ENCODE measurements around the gene TXNDC15. TPM values are rescaled to one million over a fixed set of nuclear protein-coding genes. Genes with fewer than 3 reads are reported as not detected.
"Not testable (repeated sequence)": the region's sequence is repeated elsewhere in the genome, so short reads cannot be mapped to it uniquely, and the experiment has no call there.

Gene TXNDC15
- total RNA-seq = 112 TPM

GRCh38 chr5:134873987-134874830 is at the start of gene TXNDC15:
TXNDC15 (plus strand) TSS chr5:134874371; CDS start chr5:134874428, 57 bp downstream.
- peak; percentile 77 for DNase-seq

GRCh38 chr5:134824681-134825080 is 49.5 kb upstream of the TXNDC15 start:
- no peak for DNase-seq

GRCh38 chr5:134825212-134825611 is 49.0 kb upstream of the TXNDC15 start:
- DNase-seq = no peak

GRCh38 chr5:134833340-134834032 is 40.7 kb upstream of the TXNDC15 start:
- DNase-seq = no peak

DNA sequence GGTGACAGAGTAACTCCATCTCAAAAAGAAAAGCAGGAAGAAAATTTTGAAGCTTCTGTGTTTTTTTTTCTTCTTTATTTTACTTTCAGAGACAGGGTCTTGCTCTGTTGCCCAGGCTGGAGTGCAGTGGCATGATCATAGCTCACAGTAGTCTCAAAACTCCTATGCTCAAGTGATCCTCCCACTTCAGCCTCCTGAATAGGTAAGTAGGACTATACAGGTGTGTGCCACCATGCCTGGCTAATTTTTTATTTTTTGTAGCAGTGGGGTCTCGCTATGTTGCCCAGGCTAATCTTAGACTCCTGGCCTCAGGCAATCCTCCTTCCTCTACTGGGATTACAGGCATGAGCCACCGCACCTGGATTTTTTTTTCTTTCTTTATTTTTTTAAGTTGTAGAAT is 38.5 kb upstream of the TXNDC15 start:
- DNase-seq = no peak

DNA sequence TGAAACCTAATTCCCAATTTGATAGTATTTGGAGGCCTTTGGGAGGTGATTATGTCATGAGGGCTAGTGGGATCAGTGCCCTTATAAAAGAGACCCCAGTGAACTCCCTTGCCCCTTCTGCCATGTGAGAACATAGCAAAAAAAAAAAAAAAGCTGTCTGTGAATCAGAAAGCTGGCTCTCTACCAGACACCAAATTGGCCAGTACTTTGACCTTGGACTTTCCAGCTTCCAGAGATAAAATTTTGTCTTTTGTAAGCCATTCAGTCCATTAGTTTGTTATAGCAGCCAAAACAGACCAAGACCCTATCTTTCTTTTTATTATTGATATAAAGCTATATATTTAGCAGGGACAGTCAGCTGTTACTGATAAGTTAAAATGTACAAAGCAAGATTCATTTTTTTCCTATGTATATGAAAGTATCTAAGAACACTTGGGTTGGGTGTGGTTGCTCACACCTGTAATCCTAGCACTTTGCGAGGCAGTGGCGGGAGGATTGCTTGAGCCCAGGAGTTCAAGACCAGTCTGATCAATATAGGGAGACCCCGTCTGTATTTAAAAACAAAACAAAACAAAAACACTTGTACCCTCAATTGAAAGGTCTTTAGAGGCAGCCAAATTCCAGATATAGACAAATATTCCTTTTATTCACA is 36.5 kb upstream of the TXNDC15 start:
- DNase-seq = no peak

DNA sequence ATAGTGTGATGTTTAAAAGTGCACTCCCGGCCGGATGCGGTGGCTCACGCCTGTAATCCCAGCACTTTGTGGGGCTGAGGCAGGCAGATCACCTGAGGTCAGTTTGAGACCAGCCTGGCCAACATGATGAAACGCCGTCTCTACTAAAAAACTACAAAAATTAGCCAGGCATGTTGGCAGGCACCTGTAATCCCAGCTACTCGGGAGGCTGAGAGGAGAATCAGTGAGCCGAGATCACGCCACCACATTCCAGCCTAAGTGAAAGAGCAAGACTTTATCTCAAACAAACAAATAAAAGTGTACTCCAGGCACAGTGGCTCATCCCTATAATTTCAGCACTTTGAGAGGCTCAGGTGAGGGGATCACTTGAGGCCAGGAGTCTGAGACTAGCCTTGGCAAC is 35.8 kb upstream of the TXNDC15 start:
- DNase-seq = not testable (repeated sequence)

DNA sequence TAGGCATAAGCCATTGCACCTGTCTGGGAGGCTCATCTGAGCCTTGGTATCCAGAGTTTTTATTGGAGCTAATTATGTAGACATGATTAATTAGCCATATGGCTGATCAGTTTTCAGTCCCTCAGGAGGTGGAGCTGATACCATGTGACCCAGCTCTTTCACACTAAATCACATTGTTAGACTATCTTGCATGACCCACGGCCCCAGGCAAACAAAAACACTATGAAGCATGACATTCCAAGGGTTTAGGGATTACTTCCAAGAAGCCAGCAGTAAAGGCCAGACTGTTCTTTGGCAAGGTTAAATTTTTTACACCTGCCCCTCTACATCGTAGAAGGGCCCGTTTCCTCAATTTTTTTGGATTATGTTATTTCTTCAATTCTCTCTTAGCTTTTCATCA is 33.4 kb upstream of the TXNDC15 start:
- DNase-seq = no peak

DNA sequence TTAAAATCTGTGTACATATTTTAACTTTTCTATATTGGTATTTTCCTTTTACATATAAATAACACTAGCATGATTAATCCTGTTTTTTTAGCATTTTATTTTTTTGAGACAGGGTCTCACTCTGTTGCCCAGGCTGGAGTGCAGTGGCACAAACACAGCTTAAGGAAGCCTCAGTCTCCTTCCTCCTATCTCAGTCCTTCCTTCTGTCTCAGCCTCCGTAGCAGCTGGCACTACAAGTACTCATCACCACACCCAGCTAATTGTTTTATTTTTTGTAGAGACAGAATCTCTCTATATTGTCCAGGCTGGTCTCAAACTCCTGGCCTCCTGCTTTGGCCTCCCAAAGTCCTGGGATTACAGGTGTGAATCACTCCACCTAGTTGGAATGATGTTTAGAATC is 29.9 kb upstream of the TXNDC15 start:
- no peak for DNase-seq

DNA sequence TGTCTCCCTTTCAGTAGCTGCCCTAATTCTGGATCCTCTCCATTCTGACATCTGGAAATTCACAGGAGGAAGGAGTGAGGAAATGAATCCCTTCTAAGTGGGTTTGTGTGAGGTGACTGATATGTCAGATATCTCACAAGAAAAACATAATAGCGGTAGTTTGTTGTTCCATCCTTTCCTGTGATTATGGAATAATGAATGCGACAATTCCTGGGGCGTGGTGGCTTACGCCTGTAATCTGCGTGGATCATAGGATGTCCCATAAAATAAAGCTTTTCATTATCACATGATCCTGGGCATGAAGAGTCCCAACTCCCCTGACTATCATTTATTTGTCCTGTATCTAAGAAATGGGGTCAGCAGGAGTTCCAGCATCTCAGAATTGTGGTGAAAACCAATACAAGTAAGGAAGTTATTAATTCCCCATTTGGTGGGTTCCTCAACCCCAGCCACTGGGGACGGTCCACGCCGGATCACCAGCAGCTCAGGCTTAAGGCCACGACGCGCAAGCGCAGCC is 28.8 kb upstream of the TXNDC15 start:
- DNase-seq = no peak

GRCh38 chr5:134845852-134846640 is 28.1 kb upstream of the TXNDC15 start, which contains the start of gene C5orf24:
C5orf24 (plus strand) TSS chr5:134845968; CDS start chr5:134854901, 8,933 bp downstream.
- peak; percentile 90 for DNase-seq

GRCh38 chr5:134846641-134846960 is 27.6 kb upstream of the TXNDC15 start:
- DNase-seq = no peak

DNA sequence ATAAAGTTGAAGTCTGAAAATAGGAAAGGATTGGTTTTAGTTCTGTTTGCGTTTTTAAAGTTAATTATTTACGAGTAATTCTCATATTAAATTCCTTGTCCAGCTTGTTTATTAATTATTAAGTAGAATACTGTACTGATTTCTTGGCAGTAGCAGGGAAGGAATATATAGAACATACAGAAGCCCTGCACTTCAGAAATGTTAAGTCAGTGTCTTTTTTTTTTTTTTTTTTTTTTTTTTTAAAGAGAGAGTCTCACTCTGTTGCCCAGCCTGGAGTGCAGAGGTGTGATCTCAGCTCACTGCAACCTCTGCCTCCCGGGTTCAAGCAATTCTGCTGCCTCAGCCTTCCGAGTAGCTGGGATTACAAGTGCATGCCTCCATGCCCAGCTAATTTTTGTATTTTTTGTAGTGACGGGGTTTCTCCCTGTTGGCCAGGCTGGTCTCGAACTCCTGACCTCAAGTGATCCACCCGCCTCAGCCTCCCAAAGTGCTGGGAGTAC is 24.7 kb upstream of the TXNDC15 start:
- not testable (repeated sequence) for DNase-seq

DNA sequence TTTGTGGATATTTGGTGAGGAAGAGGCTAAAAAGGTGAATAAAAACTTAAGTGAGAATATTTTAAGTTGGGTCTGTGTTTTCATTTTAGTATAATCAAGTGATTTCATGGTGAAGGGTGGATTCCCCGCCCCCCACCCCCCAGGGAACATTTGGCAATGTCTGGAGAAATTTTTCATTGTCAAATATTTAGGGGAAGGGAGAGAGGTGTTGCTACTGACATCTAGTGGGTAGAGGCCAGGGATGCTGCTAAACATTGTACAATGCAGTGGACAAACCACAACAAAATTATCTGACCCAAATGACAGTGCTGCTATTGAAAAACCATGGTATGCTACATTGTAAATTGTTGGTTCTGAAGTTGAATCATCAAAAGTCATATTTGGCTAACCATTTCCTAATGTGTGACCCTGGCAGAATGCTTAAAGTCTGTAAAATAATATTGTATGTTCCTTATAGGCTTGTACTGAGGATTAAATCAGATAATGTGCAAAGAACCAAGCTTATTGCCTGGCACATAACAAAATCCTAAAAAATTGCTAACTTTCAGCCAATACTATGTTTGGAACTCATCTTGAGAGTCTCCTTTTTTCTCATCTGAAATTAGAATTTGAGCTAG is 22.8 kb upstream of the TXNDC15 start:
- no peak for DNase-seq

DNA sequence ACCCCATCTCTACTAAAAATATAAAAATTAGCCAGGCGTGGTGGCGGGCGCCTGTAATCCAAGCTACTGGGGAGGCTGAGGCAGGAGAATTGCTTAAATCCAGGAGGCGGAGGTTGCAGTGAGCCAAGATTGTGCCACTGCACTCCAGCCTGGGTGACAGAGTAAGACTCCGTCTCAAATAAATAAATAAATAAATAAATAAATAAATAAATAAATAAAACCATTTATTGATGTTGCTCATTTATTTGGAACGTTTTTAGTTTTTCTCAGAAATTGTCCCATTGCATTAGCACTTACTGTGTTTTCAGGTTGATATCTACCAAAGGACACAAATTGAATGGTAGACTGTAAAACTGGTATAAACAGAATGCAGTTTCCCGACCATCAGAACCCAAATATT is 17.7 kb upstream of the TXNDC15 start:
- DNase-seq = not testable (repeated sequence)

DNA sequence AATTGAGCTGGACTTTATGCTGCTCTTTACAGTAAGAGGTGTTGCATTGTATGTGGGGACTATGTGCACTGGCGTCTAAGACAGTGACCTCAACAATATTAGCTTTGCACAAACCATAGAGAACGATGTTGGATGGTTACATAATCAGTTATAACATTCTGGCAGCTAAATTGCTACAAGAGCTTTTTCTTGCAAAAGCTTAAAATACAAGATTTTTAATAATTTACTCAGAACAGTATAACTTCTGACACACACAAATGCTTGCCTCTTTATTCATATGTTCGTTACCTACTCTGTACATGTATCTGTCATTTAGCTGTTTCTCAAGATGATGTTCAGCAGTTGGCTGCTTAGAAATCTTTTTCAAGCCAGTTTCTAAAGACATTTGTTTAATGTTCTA is 16.8 kb upstream of the TXNDC15 start:
- DNase-seq = no peak

DNA sequence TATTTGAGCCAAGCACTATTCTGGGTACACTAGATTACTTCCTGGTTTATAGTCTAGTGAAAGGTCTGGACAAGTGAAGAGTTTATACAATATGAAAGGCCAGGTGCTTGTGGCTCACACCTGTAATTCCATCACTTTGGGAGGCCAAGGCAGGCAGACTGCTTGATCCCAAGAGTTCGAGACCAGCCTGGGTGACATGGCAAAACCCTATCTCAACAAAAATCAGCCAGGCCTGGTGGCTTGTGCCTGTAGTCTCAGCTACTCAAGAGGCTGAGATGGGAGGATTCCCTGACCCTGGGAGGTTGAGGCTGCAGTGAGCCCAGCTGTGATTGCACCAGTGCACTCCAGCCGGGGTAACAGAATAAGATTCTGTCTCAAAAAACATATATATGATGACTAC is 9.5 kb upstream of the TXNDC15 start:
- no peak for DNase-seq

DNA sequence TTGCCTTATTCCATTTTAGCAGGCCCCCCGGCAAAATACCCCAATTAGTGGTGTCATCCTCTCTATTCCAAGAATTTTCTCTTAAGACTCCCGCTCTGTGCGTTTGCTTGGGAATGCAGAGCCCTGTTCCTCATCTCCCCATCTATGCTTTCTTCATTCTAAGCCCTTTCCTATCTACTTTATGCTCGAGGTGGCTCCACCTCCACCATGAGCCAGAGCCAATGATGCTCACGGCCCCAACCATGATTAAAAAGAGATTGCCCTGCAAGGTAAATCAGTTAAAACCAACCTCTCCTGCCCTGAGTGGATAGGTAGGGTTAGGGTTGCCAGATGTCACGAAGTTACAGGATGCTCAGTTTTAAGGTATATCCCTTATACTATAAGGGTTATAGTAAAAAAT is 677 bp upstream of the TXNDC15 start:
- DNase-seq = no peak

GRCh38 chr5:134874831-134875655 is 872 bp downstream of the TXNDC15 start:
- peak; percentile 72 for DNase-seq

DNA sequence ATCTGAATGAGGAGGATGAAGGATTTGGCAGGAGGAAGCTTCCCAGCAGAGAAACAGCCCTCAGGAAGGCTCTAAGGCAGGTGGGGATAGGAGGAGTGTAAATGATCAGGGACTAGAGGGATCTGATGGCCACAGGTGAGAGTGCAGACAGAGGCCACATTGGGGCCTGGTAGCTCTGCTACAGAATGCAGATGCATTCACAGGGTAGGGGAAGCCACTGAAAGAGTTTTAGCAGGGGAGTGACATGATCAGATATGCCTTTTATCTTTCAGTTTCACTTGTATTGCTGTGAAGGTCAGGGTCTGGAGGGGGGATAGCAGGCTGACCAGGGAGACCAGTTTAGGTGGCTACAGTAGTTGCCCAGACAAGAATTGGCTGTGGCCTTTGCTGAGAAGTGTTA is 3.0 kb downstream of the TXNDC15 start:
- no peak for DNase-seq

GRCh38 chr5:134878403-134878802 is 4.2 kb downstream of the TXNDC15 start:
- no peak for DNase-seq

Data from occipital lobe (tissue), 2 donors.